GF-D8 (cell line): ENCODE measurements around the gene CDK8.
A peak's percentile ranks its signal among the peaks of the same experiment; 100 is the strongest.
"Not testable (repeated sequence)": the region's sequence is repeated elsewhere in the genome, so short reads cannot be mapped to it uniquely, and the experiment has no call there.

Experiments
- DNase-seq: peaks from one replicate; lab custom pipeline; 2025; lab: John Stamatoyannopoulos, UW

The CDK8 gene

GRCh38 chr13:26253787-26254582 lies at the start of gene CDK8:
Gene CDK8, plus strand, starts transcription at chr13:26254129. Its CDS starts 513 bp downstream, at chr13:26254642.
- DNase-seq: peak; percentile 90

- DNase-seq: no peak
Observed at GRCh38 chr13:26208287-26208686, 45.6 kb upstream of the CDK8 start.

- DNase-seq: no peak
Observed at GRCh38 chr13:26213345-26213744, 40.6 kb upstream of the CDK8 start.

- DNase-seq: no peak
Observed at GRCh38 chr13:26213982-26214381, 39.9 kb upstream of the CDK8 start.

GRCh38 chr13:26216042-26216441 lies 37.9 kb upstream of the CDK8 start:
- no peak for DNase-seq

- DNase-seq: no peak
Observed at GRCh38 chr13:26219726-26220125, 34.2 kb upstream of the CDK8 start.

- DNase-seq: no peak
Observed at GRCh38 chr13:26220575-26220974, 33.4 kb upstream of the CDK8 start.

GRCh38 chr13:26221399-26221720 lies 32.6 kb upstream of the CDK8 start:
- DNase-seq: no peak

- peak; percentile 99 for DNase-seq
Observed at GRCh38 chr13:26221721-26222519, 32.0 kb upstream of the CDK8 start, which contains the start of gene RNF6. Gene RNF6, minus strand, starts transcription at chr13:26222314. Its CDS starts 2,665 bp downstream, at chr13:26219649.

GRCh38 chr13:26222520-26223046 lies 31.3 kb upstream of the CDK8 start:
- DNase-seq: no peak

- no peak for DNase-seq
Observed at GRCh38 chr13:26225896-26226617, 27.9 kb upstream of the CDK8 start.

GRCh38 chr13:26227166-26227971 lies 26.6 kb upstream of the CDK8 start:
- no peak for DNase-seq

- DNase-seq: no peak
Observed at GRCh38 chr13:26228096-26228495, 25.8 kb upstream of the CDK8 start.

- no peak for DNase-seq
Observed at GRCh38 chr13:26229080-26229615, 24.8 kb upstream of the CDK8 start.

- DNase-seq: peak; percentile 16
Observed at GRCh38 chr13:26230703-26231102, 23.2 kb upstream of the CDK8 start.

GRCh38 chr13:26236296-26236695 lies 17.6 kb upstream of the CDK8 start:
- no peak for DNase-seq

GRCh38 chr13:26246154-26246553 lies 7.8 kb upstream of the CDK8 start:
- no peak for DNase-seq

GRCh38 chr13:26247011-26247410 lies 6.9 kb upstream of the CDK8 start:
- DNase-seq: no peak

GRCh38 chr13:26247608-26248007 lies 6.3 kb upstream of the CDK8 start:
- DNase-seq: no peak

GRCh38 chr13:26249551-26249950 lies 4.4 kb upstream of the CDK8 start:
- no peak for DNase-seq

GRCh38 chr13:26252006-26252405 lies 1.9 kb upstream of the CDK8 start:
- DNase-seq: not testable (repeated sequence)
